GM21381 (cell line): ENCODE results near the gene PPIH.
A peak's percentile ranks its signal among the peaks of the same experiment; 100 is the strongest.
"Not testable (repeated sequence)": the region's sequence is repeated elsewhere in the genome, so short reads cannot be mapped to it uniquely, and the experiment has no call there.

ENCODE experiments used
- ATAC-seq: cut with Tn5 transposase; IDR thresholded peaks from one replicate; pipeline ENCODE4 v1.9.1; 2021; ENCODE audit warnings: mild to moderate bottlenecking, moderate library complexity; ENCODE audit not compliant: unreplicated experiment

PPIH gene

DNA sequence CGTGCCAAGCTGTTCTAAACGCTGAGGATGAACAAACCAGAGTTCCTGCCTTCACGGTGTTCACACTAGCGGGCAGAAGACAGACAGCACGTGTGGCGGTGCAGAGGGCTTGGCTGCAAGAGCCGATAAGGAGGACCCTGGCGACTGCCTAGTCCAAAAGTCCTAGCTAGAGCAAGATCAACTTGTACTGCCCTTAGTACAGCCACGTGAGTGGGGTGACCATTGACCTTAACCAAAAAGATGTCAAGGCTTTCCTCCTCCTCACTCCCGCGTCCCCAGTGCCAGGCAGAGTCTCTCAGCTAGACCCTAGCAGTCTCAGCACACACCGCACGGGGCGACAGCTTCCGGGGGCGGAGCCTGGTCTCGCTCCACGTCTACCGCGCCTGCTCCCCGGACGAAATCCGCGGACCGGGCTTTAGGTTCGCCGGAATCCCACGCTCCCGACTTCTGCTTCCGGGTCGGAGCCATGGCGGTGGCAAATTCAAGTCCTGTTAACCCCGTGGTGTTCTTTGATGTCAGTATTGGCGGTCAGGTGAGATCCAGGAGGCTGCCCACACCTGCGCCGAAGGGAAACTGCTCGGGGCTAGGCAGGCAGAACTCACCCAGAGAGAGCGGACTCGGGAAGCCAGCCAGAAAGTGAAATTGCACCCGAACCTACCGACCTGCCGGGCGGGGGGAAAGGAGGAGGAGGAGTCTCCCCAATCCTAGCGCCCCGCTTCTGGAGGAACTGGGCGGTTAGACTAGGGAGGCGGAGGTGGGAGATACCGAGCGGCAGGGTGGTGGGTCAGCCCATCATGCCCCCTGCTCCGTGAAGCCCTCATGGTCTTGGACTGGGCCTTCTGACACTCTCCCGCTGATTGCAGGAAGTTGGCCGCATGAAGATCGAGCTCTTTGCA is at the start of gene PPIH:
TSS of gene PPIH (plus strand) at position 443 of the 896 bp plus-strand sequence. CDS start at position 467, 24 bp downstream.
- ATAC-seq, result peak; percentile 96

DNA sequence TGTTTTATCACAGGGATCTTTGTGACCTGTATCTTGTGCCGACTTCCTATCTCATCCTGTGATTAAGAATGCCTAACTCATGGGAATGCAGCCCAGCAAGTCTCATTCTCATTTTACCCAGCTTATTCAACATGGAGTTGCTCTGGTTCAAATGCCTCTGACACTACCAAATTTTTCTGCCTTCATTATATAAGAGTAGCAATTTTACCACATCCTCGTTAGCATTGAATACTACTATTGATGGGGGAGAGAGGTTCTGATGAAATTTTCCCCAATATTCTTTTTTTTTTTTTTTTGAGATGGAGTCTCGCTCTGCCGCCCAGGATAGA is 44.5 kb upstream of the PPIH start:
- ATAC-seq, result no peak

DNA sequence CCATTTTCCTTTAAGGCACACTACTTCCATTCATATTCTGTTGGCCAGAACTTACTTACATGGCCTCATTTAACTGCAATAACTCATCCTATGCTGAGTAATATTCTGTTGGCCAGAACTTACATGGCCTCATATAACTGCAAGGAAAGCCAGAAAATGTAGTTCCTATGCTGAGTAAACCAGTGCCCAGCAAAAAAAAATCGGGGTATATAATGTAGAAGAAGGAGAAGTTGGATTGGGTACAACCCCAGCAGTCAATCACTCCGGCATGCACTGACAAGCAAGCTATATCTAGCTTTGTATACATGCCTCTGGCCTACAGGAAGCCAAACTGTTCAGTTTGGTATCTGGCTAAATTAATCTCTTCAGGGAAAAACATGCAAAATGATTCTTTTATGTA is 39.4 kb upstream of the PPIH start:
- ATAC-seq, result no peak

DNA sequence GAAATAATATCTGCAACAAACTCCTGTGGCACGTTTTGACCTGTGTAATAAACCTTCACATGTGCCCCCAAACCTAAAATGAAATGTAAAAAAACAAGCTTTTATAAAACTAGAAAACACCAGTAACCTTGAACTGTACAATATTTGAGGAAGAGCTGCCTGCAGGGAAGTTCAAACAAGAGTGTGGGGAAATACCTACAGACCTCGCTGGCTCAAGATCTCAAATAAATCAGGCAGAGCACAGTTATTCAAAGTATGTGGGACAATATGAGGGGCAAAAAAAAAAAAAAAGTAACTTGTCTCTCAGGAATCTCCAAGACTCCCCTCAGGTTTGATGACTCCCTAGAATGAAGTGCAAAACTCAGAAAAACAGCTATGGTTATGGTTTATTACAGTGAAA is 37.9 kb upstream of the PPIH start:
- no peak for ATAC-seq

DNA sequence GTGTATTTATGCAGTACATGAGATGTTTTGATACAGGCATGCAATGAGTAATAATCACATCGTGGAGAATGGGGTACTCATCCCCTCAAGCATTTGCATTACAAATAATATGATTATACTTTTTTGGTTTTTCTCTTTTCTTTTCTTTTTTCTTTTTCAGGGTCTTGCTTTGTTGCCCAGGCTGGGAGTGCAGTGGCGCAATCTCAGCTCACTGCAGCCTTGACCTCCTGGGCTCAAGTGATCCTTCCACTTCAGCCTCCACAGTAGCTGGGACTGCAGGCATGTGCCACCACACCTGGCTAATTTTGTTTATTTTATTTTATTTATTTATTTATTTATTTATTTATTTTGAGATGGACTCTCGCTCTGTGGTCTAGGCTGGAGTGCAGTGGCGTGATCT is 37.0 kb upstream of the PPIH start:
- ATAC-seq, result not testable (repeated sequence)

DNA sequence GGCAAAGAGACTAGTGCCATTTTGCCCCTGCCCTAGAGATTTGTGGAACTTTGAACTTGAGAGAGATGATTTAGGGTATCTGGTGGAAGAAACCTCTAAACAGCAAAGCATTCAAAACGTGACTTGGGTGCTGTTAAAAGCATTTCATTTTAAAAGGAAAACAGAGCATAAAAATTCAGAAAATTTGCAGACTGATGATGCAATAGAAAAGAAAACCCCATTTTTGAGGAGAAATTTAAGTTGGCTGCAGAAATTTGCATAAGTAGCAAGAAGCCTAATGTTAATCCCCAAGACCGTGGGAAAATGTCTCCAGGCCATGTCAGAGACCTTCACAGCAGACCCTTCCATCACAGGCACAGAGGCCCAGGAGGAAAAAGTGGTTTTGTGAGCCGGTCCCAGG is 31.0 kb upstream of the PPIH start:
- ATAC-seq, result not testable (repeated sequence)

DNA sequence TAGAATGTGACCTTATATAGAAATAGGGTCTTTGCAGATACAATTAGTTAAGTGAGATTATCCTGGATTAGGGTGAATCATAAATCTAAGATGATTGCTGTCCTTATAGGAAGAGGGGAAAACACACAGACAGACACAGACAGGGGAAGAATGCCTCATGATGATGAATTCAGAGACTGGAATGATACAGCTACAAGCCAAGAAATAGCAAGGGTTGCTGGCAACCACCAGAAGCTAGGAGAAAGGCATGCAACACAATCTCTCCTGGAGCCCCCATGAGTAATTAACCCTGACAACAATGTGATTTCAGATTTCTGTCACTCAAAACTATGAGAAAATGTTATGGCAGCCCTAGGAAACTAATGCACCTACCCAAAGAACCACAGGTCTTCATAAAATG is 19.1 kb upstream of the PPIH start:
- ATAC-seq, result no peak

DNA sequence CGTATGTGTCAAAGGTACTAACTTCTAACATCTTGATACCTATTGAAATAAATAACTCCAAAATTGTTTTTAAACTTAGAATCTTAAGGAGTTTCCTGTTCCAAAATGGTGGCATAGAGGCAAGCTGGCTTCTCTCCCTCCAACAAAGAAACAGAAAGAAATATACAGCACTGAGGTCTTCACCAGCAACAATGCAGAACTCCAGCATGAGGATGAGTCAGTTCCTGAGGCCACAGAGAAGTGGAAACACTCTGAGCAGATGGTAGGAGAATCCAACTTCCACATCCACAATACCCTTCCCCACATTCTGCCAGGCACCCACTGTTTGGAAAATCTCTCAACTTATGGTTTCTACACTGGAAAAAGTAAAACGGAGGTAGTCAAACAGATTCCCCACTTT is 12.2 kb upstream of the PPIH start:
- no peak for ATAC-seq

DNA sequence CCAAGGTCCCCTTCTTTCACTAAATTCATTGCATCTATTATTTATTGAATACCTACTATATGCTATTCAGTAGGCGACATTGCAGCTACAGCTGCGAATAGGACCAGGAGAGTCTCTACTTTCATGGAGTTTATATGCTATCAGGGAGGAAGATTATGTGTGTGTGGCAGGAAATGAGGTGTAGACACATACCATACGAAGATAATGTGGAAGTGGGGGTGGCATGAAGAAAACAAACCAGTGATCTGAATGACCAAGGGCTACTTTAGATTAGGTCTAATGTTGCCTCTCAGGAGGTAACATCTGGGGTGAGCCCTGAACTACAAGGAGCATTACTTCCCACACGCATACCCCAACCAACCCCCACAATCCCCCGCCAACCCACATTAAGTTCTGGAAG is 1.0 kb upstream of the PPIH start:
- ATAC-seq, result no peak

DNA sequence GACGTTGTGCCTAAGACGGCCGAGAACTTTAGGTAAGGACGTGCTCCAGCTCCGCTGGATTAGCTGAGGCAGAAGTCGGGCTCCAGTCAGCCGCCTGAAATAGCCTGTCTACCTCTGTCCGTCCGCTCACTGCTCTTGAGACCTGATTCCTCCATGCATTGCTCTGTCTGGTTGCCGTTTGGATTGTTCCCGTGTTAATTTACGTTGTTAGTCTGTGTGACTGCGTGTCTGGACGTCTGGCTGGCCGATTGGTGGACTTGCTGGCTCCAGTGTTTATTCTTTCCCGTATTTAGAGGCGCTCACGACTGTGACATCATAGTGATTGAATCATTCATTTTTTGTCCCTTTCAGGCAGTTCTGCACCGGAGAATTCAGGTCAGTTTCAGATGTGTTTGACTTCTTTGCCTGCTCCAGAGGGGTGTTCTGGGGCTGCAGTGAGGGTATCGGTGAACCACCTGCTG is 684 bp downstream of the PPIH start:
- ATAC-seq, result no peak

DNA sequence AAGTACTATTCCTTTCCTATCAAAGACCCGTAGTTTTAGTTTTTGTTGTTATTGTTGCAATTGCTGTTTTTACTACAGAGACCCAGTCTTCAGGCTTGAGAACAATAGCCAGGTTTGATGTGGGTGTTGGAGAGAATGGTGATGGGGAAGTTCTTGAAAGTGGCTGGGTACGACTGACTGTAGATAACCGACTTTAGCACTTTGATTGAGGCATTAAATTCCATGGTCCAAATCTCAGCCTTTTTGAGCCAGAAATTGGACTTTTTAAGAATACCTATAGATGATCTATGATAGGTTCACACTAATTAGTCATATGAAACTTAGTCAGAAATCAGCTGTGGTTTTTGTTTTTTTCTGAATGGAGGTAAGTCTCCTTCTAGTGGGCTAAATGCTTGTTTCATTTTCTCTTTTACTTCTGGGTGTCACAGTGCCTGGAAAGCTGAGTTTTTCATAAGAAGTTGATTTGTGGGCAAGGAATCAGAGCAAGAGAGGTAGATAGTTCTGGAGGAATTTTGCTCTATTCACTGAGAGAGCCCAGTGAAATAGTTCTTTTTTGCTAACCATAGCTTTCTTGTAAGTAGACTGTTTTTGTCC is 2.8 kb downstream of the PPIH start:
- no peak for ATAC-seq

DNA sequence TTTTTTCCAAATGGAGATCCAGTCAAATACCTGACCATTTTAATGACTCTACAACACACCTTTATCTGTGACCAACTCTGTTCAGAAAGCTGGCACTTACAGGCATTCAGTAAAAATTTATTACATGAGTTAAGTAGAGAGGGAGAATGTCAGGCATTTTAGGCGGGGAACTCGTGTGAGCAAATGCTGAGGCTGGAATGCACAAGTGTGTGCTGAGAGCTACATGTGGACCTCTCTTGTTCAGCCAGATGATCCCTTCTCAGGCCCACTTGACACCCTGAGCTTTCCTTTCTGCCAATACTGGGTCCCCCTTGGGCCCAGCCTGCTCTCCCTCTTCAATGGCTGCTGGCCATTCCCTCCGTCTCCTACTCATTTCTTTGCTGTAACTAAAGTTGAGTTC is 11.7 kb downstream of the PPIH start:
- no peak for ATAC-seq

DNA sequence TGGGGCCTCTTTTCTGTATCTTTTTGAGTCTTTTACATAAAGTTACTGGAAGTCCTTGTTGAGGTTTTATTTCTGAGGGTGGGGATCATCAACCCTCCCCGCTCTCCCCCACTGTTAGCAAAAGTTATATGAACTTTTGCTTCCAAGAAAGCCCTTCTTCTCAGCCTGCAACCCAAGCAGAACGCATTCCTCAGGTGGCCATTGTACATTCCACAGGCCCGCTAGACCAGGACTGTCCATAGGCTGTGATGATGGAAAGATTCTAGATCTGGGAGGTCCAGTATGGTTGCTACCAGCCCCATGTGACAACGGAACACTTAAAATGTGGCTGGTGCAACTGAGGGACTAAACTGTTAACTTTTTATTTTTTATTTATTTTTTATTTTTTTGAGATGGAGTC is 12.2 kb downstream of the PPIH start:
- ATAC-seq, result no peak

DNA sequence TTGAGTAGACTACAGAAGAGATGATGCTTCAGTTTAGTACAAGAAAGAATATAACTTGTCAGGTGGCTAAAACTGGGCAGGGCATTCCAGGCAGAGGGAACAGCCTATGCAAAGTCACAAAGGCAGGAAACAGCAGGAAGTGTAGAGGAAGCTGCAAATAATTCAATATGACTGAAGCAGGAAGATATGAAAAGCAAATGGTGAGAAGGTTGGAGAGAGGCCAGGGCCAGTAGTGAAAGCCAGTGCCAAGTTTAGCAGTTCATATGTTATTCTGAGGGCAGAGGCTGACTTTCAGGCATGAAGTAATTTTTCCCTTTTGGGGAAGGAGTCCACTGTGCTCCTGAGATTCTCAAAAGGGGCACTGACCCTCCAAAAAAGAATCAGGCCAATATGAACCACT is 16.0 kb downstream of the PPIH start:
- ATAC-seq, result no peak

DNA sequence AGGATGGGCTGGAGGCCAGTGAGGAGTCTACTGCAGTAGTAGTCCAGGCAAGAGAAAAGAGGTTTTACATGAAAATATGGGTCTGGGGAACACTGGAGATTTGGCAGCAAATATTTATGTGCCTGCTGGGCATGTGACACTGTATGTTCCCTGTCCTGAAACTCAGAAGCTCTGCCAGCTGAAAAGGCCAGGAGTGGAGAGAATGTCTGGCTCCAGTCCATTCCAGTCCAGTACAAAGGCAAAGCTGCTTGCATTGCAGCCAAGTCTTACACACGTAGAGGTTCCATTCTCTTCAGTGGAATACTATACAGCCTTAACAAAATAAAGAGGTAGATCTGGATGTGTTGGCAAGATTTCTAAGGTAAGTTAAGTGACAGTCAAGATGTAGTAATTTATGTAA is 16.5 kb downstream of the PPIH start:
- no peak for ATAC-seq

DNA sequence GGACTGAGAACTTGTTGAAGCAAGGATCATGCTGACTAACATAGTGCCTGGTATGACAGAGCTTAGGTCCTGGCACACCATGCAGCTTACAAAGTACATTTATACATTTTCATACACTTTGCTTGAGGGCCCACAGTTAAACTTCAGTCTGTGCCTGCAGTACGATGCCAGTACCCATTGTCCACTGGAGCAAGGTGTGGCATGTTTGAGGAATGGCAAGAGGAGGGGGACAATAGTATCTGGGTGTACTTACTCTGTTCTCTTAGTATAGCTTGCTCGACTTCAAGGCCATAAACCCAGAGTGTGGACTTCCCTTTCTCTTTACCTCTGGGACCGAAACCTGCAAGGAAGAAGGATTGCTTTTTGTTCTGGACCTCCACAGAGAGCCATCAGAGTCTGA is 17.2 kb downstream of the PPIH start:
- no peak for ATAC-seq

DNA sequence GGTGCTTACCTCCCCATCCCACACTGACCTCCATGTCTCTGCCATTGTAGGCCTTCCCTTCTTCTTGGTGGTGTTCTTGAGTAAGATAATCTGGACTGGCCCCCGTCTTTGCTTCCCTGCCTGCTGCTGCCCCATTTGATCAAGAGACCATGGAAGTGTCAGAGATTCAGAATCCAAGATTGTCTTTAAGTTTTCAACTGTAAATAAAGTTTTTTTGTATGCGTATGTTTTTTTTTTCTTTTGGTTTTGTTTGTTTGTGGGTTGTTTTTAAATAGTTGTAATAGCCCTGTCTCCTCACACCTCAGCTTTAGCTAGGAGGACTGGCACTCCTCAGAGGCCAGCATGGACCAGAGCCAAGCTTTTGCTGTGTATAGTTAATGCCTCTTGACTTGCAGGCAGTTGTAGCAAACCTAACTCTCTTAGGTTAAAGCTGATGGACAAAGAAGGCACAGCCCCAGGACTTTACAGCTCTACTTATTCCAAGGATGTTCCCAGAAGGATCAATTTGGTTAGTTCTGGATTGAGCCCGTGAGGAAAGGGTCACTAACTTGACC is 18.4 kb downstream of the PPIH start:
- no peak for ATAC-seq

DNA sequence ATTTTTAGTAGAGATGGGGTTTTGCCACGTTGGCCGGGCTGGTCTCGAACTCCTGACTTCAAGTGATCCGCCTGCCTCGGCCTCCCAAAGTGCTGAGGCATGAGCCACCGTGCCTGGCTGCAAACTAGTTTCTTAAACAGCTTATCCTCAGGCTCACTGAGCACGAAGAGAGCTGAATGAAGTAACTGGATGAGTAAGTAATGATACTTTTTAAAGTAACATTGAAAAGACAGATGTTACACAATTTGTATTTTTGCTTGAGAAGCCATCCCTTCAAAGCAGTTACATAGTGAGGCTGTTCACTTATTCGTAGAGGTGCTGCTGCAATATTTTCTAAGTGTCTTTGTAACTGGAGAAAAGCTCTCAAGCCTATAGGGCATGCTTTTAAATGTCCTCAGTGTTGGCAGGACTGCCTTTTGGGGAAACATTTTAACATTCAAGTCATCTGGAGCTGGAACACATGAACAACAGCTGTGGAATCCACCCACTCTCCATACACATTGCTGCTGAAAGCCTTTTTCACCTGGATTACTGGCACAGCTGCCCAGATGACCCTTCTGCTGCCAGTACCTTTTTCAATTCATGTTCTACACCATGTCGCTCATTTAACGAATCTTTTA is 21.3 kb downstream of the PPIH start:
- no peak for ATAC-seq

DNA sequence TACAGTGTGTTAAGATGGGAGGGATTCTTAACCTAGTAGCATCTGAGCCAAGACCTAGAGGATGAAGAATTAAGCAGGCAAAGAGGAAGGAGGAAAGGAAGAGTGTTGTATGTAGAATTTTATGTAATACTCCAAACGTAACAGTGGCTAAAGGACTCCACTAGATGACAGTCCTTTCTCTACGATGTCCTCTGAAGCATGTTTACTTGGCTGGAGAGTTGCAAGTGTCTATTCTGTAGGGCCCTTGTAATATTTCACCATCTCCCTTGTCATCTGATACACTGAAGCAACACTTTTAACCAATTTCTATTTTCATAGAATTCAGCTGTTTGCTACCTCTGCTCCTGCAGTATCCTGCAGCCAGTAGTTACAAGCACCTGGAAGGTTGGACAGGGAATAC is 21.8 kb downstream of the PPIH start:
- no peak for ATAC-seq

DNA sequence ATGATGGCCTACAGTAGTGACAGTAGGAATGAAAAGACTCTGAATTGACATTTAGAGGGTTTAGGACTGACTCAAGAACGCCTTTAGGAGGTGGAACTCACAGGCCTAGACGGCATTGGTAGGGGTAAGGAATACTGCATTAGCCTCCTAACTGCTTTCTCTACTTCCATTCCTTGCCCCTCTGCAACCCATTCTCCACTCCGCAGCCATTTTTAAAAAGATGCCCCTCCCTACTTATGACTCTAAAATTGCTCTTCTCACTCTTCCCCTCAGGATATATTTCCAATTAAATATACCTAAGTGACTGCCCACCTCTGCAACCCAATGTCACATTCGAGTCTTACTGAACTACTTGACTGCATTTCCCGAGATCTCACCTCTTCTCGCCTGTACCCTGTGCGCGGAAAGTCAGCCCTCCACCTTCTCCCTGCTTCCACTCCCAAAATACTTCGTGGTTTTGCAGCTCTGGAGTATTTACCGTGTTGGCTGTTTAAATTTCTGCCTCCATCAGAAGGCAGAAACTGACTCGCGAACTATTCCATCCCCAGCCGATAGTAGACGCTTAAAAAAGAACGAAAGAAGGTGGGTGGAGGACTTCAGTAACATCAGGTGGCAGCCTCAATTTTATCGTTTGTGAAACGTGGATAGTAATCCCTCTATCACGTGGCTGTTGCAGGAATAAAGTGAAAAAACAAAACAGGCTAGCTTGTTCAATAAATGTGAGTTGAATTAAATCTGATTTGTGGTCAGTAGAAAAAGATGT is 22.9 kb downstream of the PPIH start:
- no peak for ATAC-seq
